A549 (cell line): ENCODE results near the gene ASH1L. TPM values are rescaled to one million over a fixed set of nuclear protein-coding genes. Genes with fewer than 3 reads are reported as not detected.

ENCODE experiments used
- ATAC-seq, 2 experiments: fragments of 200-7000 bp in 1 of 2; fragments of >200 bp in 1 of 2; cut with Nextera tagmentation in 1 of 2; cut with Tn5 transposase in 1 of 2; 3 replicates each; pipeline versions ENCODE4 v1.8.0 to v1.9.1; 2018 to 2020; ENCODE audit warnings: mild to moderate bottlenecking in 1 of 2, moderate library complexity in 1 of 2
- CTCF ChIA-PET: fragments of 300-600 bp; sonication (Branson Sonifier 250); formaldehyde crosslinking; extraction: SDS; loops from one replicate; lab custom pipeline; 2021; ENCODE audit warnings: antibody characterized with exemption, inconsistent platforms; lab: Yijun Ruan, JAX
- POLR2A ChIA-PET: fragments of 350-600 bp; formaldehyde crosslinking; extraction: SDS; loops from one replicate; lab custom pipeline; 2021; ENCODE audit warnings: antibody characterized with exemption, inconsistent platforms; lab: Yijun Ruan, JAX
- DNase-seq, 2 experiments: peaks; one replicate each; pipeline versions ENCODE4 v3.0.0 to v3.0.0-alpha.2; 2011 to 2016; ENCODE audit warnings: low read depth in 1 of 2, low spot score in 1 of 2
- FAIRE-seq: peaks from 2 replicates; lab custom pipeline; 2011; peaks lifted over from hg19 to GRCh38; lab: Jason Lieb, UNC
- H3K27ac ChIP-seq, 2 experiments: fragments of >200 bp; sonication (Bioruptor Twin); formaldehyde crosslinking; 3 replicates each; pipeline ENCODE4 v1.5.1; 2016 to 2017
- H3K4me1 ChIP-seq: fragments of >200 bp; sonication (Bioruptor Twin); formaldehyde crosslinking; 3 replicates; pipeline ENCODE4 v1.6.1; 2016
- H3K4me2 ChIP-seq: fragments of >200 bp; sonication (Bioruptor Twin); formaldehyde crosslinking; 3 replicates; pipeline ENCODE4 v1.6.1; 2016
- H3K4me3 ChIP-seq: fragments of >200 bp; sonication (Bioruptor Twin); formaldehyde crosslinking; 3 replicates; pipeline ENCODE4 v1.5.1; 2016
- H3K9me3 ChIP-seq: fragments of >200 bp; sonication (Bioruptor Twin); formaldehyde crosslinking; 3 replicates; pipeline ENCODE4 v1.6.1; 2016
- CEBPB ChIP-seq, 2 experiments: fragments of >200 bp in 1 of 2; sonication (Bioruptor Twin) in 1 of 2; formaldehyde crosslinking in 1 of 2; IDR thresholded peaks; 2 replicates each; pipeline ENCODE4 v1.6.1; 2012 to 2016
- EHMT2 ChIP-seq: fragments of 200-600 bp; sonication (generic); IDR thresholded peaks from 2 replicates; pipeline ENCODE4 v1.6.1; 2016; ENCODE audit warnings: antibody characterized with exemption, low read depth, mild to moderate bottlenecking, moderate library complexity
- EP300 ChIP-seq, 2 experiments: fragments of >200 bp; sonication (Bioruptor Twin); formaldehyde crosslinking; IDR thresholded peaks; 2 replicates in 1 of 2; 3 replicates in 1 of 2; pipeline ENCODE4 v1.6.1; 2016 to 2017
- ESRRA ChIP-seq: fragments of 150-350 bp; IDR thresholded peaks from 2 replicates; pipeline ENCODE4 v1.6.1; 2014; ENCODE audit warnings: mild to moderate bottlenecking, low read length, borderline replicate concordance
- FOXS1 ChIP-seq: fragments of 250-450 bp; sonication (Bioruptor Pico); IDR thresholded peaks from 2 replicates; pipeline ENCODE4 v1.5.0; 2020; ENCODE audit warnings: mild to moderate bottlenecking, moderate library complexity
- HEYL ChIP-seq: fragments of 250-450 bp; sonication (Bioruptor Pico); IDR thresholded peaks from 2 replicates; pipeline ENCODE4 v1.8.0; 2021; ENCODE audit warnings: mild to moderate bottlenecking, moderate library complexity
- JUNB ChIP-seq: fragments of >200 bp; sonication (Bioruptor Twin); formaldehyde crosslinking; IDR thresholded peaks from 2 replicates; pipeline ENCODE4 v1.6.1; 2016
- KDM1A ChIP-seq: fragments of 200-600 bp; sonication (generic); IDR thresholded peaks from 2 replicates; pipeline ENCODE4 v1.6.1; 2016; ENCODE audit warnings: low read depth, mild to moderate bottlenecking
- KDM5A ChIP-seq: fragments of 200-600 bp; sonication (generic); IDR thresholded peaks from 2 replicates; pipeline ENCODE4 v1.6.1; 2016; ENCODE audit warnings: antibody characterized with exemption, mild to moderate bottlenecking
- MAFK ChIP-seq: fragments of 450-650 bp; IDR thresholded peaks from 2 replicates; pipeline ENCODE4 v1.6.1; 2014; ENCODE audit not compliant: partially characterized antibody
- NPAS2 ChIP-seq: fragments of 250-450 bp; sonication (Bioruptor Pico); IDR thresholded peaks from 2 replicates; pipeline ENCODE4 v1.8.0; 2022; ENCODE audit warnings: mild to moderate bottlenecking, moderate library complexity, borderline replicate concordance
- PHF8 ChIP-seq: fragments of 200-600 bp; sonication (generic); IDR thresholded peaks from 2 replicates; pipeline ENCODE4 v1.6.1; 2016; ENCODE audit warnings: low read depth, mild to moderate bottlenecking, antibody characterized with exemption, moderate library complexity, borderline replicate concordance
- POLR2AphosphoS2 ChIP-seq: conservative IDR thresholded peaks from 2 replicates; pipeline ENCODE4 v1.6.1; 2012; ENCODE audit warnings: low read length, improper control_type of control experiment, inconsistent platforms
- RARB ChIP-seq: fragments of 250-450 bp; sonication (Bioruptor Pico); IDR thresholded peaks from 2 replicates; pipeline ENCODE4 v1.8.0; 2021; ENCODE audit warnings: mild to moderate bottlenecking, moderate library complexity
- RCOR1 ChIP-seq: fragments of 150-350 bp; IDR thresholded peaks from 2 replicates; pipeline ENCODE4 v1.6.1; 2014; ENCODE audit warnings: antibody characterized with exemption, low read length, low read depth
- TFCP2L1 ChIP-seq: fragments of 250-450 bp; sonication (Bioruptor Pico); IDR thresholded peaks from 2 replicates; pipeline ENCODE4 v1.5.0; 2021; ENCODE audit warnings: mild to moderate bottlenecking
- ZFP36 ChIP-seq: fragments of 450-650 bp; IDR thresholded peaks from 2 replicates; pipeline ENCODE4 v1.6.1; 2014; ENCODE audit warnings: borderline replicate concordance; ENCODE audit not compliant: partially characterized antibody
- ZNF302 ChIP-seq: fragments of 250-450 bp; sonication (Bioruptor Pico); IDR thresholded peaks from 2 replicates; pipeline ENCODE4 v1.9.0; 2021; ENCODE audit warnings: inconsistent platforms, mild to moderate bottlenecking, moderate library complexity
- WGBS: methylation state at CpG from one replicate; pipeline ENCODE4 v1.1.6; 2017; ENCODE audit errors: missing lambda C conversion rate; 5-methylcytosine and 5-hydroxymethylcytosine counted together
- polyA plus RNA-seq, 4 experiments: library from polyadenylated mRNA; depleted of rRNA in 3 of 4; stranded (reverse); fragments of >200 nt; fragmentation: RNase III in 1 of 4; extraction: RNeasy Plus Mini Kit Qiagen cat#74134 plus additional on column Dnase treatment in 1 of 4; gene quantifications; 2 replicates in 3 of 4; 3 replicates in 1 of 4; pipeline ENCODE4 v1.2.3, GENCODE V29; 2011 to 2017
- TF ChIP-seq, protein P1 (sequence below): fragments of 250-450 bp; sonication (Bioruptor Pico); IDR thresholded peaks from 2 replicates; pipeline ENCODE4 v1.5.0; 2021; ENCODE audit warnings: mild to moderate bottlenecking, moderate library complexity, borderline replicate concordance
- TF ChIP-seq, protein P2 (sequence below): IDR thresholded peaks from 2 replicates; pipeline ENCODE4 v1.6.1; 2012
- TF ChIP-seq, protein P3 (sequence below): fragments of 200-600 bp; sonication (generic); IDR thresholded peaks from 2 replicates; pipeline ENCODE4 v1.6.1; 2016; ENCODE audit warnings: antibody characterized with exemption, mild to moderate bottlenecking, moderate library complexity
- TF ChIP-seq, protein P4 (sequence below): IDR thresholded peaks from 2 replicates; pipeline ENCODE4 v1.6.1; 2012

The ASH1L gene
- polyA plus RNA-seq, 2 of the 4 experiments (the other 2 are of a cell fraction) = 10.0 to 32.8 TPM

DNA sequence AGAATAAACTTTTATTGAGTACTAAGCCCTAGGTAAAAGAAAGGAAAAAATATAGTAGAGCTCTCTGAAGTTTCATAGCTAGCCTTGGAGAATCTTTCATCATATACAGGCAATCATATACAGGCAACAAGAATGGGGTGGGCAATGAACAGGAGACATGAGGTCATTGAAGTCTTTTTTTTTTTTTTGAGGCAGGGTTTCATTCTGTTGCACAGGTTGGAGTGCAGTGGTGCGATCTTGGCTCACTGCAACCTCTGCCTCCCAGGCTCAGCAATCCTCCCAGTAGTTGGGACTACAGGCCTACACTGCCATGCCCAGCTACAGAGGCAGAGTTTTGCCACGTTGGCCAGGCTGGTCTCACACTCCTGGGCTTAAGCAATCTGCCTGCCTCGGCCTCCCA is 219.8 kb downstream of the ASH1L start:
- FAIRE-seq (no peak), ATAC-seq (no peak), DNase-seq (no peak)
- WGBS = 73% methylated on average over 3 of the region's 3 CpGs
- POLR2A ChIA-PET = interaction anchor here (1.2 kb wide), 1 partner anchor 19 kb away, joined by 3 read pairs; no protein-coding TSS in a partner anchor
- Histone ChIP-seq H3K27ac (no peak overlapping the region), H3K9me3 (no peaks in the 10 kb centered on the region), H3K4me1 (no peaks in the 10 kb centered on the region), H3K4me2 (no peak overlapping the region), H3K4me3 (no peak overlapping the region)
- no peak for TF ChIP-seq EHMT2
- no peak for TF ChIP-seq JUNB
- TF ChIP-seq, protein P1, sequence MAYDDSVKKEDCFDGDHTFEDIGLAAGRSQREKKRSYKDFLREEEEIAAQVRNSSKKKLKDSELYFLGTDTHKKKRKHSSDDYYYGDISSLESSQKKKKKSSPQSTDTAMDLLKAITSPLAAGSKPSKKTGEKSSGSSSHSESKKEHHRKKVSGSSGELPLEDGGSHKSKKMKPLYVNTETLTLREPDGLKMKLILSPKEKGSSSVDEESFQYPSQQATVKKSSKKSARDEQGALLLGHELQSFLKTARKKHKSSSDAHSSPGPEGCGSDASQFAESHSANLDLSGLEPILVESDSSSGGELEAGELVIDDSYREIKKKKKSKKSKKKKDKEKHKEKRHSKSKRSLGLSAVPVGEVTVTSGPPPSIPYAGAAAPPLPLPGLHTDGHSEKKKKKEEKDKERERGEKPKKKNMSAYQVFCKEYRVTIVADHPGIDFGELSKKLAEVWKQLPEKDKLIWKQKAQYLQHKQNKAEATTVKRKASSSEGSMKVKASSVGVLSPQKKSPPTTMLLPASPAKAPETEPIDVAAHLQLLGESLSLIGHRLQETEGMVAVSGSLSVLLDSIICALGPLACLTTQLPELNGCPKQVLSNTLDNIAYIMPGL = no peak
- CTCF ChIA-PET = interaction anchor here (0.9 to 6.1 kb wide), 3 partner anchors 18 to 92 kb away, joined by 3 to 43 read pairs (median 11); no protein-coding TSS in a partner anchor

DNA sequence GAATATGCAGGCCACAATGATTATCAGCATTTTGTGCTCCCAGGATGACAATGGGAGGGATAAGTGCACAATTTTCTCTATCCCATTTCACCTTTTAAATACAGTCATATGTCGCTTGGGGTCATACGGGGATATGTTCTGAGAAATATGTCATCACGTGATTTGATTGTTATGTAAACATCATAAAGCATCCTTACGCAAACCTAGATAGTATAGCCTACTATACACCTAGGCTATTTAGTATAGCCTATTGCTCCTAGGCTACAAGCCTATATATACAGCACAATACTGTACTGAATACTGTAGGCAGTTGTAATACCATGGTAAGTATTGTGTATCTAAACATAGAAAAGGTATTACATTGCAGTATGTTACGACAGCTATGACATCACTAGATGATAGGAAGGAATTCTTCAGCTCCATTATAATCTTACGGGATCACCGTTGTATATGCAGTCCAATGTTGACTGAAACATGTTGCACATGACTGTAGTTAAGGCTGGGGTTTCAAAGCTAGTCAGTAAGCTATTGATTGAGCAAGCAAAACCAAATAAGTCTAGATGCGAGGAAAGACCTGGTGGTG is 223.0 kb downstream of the ASH1L start:
- H3K9me3 ChIP-seq = no peaks in the 10 kb centered on the region
- no peaks in the 10 kb centered on the region for H3K4me1 ChIP-seq
- 90% methylated on average over 8 of the region's 8 CpGs for WGBS
- FAIRE-seq = no peak
- no peak for DNase-seq
- TF ChIP-seq KDM5A (no peak), ZNF302 (CRISPR knock-in tag) (no peak), HEYL (no peak), ZFP36 (no peak), TFCP2L1 (CRISPR knock-in tag) (no peak), FOXS1 (CRISPR knock-in tag) (no peak), NPAS2 (CRISPR knock-in tag) (no peak)
- no peak overlapping the region for H3K4me3 ChIP-seq
- POLR2A ChIA-PET = no interaction called here
- no peak; a peak in 1 of 6 replicates for ATAC-seq
- CTCF ChIA-PET = interaction anchor here (0.6 to 6.1 kb wide), 9 partner anchors 11 to 253 kb away, joined by 3 to 43 read pairs (median 3); no protein-coding TSS in a partner anchor
- no peak overlapping the region for H3K27ac ChIP-seq
- H3K4me2 ChIP-seq = no peak overlapping the region

DNA sequence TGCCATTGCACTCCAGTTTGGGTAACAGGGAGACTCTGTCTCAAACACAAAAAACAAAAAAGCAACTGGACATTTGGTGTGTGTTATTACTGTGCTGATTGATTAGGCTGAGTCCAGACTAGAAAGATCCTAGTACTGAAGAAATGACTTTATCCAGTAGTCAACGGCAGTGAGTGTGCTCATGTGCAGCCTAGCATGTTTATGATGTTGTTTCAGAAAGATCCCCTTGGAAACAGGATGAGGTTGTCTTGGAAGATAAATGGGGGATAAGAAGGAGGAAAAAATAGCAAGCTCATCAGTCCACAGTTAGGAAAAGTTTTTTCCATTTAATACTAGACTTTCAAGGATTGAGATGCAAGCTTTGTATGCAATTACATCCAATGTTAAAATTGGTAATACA is 227.6 kb downstream of the ASH1L start:
- 69% methylated on average over 1 of the region's 1 CpG for WGBS
- no peak for TF ChIP-seq RCOR1
- TF ChIP-seq MAFK = peak; percentile 47
- FAIRE-seq = no peak
- ChIA-PET CTCF (interaction anchor here (0.8 to 1.5 kb wide), 3 partner anchors 19 to 169 kb away, joined by 3 to 4 read pairs (median 3); no protein-coding TSS in a partner anchor), POLR2A (no interaction called here)
- H3K4me1 ChIP-seq = no peaks in the 10 kb centered on the region
- no peak for ATAC-seq
- no peak for DNase-seq
- H3K9me3 ChIP-seq = no peaks in the 10 kb centered on the region
- H3K4me3 ChIP-seq = no peak overlapping the region
- H3K4me2 ChIP-seq = no peak overlapping the region
- H3K27ac ChIP-seq = no peak overlapping the region

DNA sequence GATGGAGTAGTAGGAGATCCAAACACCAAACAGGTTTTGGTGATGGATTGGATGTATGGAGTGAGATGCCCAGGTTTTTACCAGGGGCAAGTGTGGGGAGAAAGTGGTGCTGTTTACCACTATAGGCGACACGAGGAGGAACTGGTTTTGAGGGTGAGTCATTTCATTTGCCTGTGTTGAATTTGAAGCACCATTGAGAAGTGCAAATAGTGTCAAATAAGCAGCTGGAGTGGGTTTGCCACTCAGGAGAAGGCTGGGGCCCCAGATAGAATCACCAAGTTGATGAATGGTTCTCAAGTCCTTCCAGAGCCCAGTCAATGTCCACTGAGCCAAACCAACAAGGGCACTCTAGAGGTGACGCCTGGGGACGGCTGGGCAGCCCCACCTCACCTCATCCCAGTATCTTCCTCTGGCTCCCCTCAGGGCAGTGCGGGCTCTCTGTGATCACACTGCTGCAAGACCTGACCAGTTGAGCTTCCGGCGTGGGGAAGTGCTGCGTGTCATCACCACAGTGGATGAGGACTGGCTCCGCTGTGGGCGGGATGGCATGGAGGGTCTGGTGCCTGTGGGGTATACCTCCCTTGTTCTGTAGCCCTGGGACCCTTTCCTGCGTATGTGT is 232.5 kb downstream of the ASH1L start:
- H3K4me2 ChIP-seq = no peak overlapping the region
- CTCF ChIA-PET = interaction anchor here (0.5 kb wide), 1 partner anchor 41 kb away, joined by 3 read pairs; no protein-coding TSS in a partner anchor
- no peak for ATAC-seq
- no peak for FAIRE-seq
- 93% methylated on average over 11 of the region's 11 CpGs for WGBS
- H3K4me1 ChIP-seq = peaks cover 10% of the 10 kb centered on the region
- no peak for DNase-seq
- POLR2A ChIA-PET = no interaction called here
- no peaks in the 10 kb centered on the region for H3K9me3 ChIP-seq
- no peak overlapping the region for H3K27ac ChIP-seq
- no peak overlapping the region for H3K4me3 ChIP-seq
- no peak for TF ChIP-seq ESRRA
- no peak for TF ChIP-seq JUNB
- TF ChIP-seq, protein P2, sequence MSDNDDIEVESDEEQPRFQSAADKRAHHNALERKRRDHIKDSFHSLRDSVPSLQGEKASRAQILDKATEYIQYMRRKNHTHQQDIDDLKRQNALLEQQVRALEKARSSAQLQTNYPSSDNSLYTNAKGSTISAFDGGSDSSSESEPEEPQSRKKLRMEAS = no peak
- TF ChIP-seq KDM1A = no peak
- no peak for TF ChIP-seq KDM5A
- no peak for TF ChIP-seq POLR2AphosphoS2
- TF ChIP-seq RCOR1 = no peak
- TF ChIP-seq, protein P3, sequence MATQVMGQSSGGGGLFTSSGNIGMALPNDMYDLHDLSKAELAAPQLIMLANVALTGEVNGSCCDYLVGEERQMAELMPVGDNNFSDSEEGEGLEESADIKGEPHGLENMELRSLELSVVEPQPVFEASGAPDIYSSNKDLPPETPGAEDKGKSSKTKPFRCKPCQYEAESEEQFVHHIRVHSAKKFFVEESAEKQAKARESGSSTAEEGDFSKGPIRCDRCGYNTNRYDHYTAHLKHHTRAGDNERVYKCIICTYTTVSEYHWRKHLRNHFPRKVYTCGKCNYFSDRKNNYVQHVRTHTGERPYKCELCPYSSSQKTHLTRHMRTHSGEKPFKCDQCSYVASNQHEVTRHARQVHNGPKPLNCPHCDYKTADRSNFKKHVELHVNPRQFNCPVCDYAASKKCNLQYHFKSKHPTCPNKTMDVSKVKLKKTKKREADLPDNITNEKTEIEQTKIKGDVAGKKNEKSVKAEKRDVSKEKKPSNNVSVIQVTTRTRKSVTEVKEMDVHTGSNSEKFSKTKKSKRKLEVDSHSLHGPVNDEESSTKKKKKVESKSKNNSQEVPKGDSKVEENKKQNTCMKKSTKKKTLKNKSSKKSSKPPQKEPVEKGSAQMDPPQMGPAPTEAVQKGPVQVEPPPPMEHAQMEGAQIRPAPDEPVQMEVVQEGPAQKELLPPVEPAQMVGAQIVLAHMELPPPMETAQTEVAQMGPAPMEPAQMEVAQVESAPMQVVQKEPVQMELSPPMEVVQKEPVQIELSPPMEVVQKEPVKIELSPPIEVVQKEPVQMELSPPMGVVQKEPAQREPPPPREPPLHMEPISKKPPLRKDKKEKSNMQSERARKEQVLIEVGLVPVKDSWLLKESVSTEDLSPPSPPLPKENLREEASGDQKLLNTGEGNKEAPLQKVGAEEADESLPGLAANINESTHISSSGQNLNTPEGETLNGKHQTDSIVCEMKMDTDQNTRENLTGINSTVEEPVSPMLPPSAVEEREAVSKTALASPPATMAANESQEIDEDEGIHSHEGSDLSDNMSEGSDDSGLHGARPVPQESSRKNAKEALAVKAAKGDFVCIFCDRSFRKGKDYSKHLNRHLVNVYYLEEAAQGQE = no peak
- no peak for TF ChIP-seq CEBPB (IDR thresholded peaks at IDR 0.05)
- TF ChIP-seq HEYL = no peak
- TF ChIP-seq, protein P4, sequence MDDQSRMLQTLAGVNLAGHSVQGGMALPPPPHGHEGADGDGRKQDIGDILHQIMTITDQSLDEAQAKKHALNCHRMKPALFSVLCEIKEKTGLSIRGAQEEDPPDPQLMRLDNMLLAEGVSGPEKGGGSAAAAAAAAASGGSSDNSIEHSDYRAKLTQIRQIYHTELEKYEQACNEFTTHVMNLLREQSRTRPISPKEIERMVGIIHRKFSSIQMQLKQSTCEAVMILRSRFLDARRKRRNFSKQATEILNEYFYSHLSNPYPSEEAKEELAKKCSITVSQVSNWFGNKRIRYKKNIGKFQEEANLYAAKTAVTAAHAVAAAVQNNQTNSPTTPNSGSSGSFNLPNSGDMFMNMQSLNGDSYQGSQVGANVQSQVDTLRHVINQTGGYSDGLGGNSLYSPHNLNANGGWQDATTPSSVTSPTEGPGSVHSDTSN = no peak
- TF ChIP-seq PHF8 = no peak
- TF ChIP-seq RARB (CRISPR knock-in tag) = no peak
- TF ChIP-seq EP300 (IDR thresholded peaks at IDR 0.05) = no peak
- TF ChIP-seq ZFP36 = no peak
